ENCODE measurements around the gene AOX1. TPM values are rescaled to one million over a fixed set of nuclear protein-coding genes. Genes with fewer than 3 reads are reported as not detected.
"Not testable (repeated sequence)": the region's sequence is repeated elsewhere in the genome, so short reads cannot be mapped to it uniquely, and the experiment has no call there.

Gene AOX1
- total RNA-seq, 4 donors from 2014 or later, result 87.3 to 221 (median 135) TPM

- Histone ChIP-seq H3K4me1 (peaks cover 0 to 53% (median 0%) of the 10 kb centered on the region in 4 donors), H3K27ac (peak overlapping the region in 2 of 4 donors; percentile 56 to 63), H3K36me3 (no peaks in the 10 kb centered on the region), H3K27me3 (no peaks in the 10 kb centered on the region), H3K4me3 (no peak overlapping the region), H3K9me3 (no peaks in the 10 kb centered on the region)
- DNase-seq (ENCODE audit: low spot score in 2 of 2), result no peak
- WGBS, 2 donors, result 81 to 82% methylated on average over 2 of the region's 2 CpGs
- TF ChIP-seq POLR2A (IDR thresholded peaks at IDR 0.05), result no peak
These were observed 91.4 kb downstream of the AOX1 start for GRCh38 chr2:200677171-200677570.

GRCh38 chr2:200677721-200678532, 92.1 kb downstream of the AOX1 start:
- TF ChIP-seq POLR2A (IDR thresholded peaks at IDR 0.05) (no peak), EP300 (IDR thresholded peaks at IDR 0.05) (peak in 1 of 2 donors; percentile 38), CTCF (IDR thresholded peaks at IDR 0.05) (peak in 1 of 5 experiments; percentile 8)
- 44 to 50% methylated on average over 11 of the region's 11 CpGs for WGBS, 2 donors
- peak in 1 of 2 donors; percentile 26 for DNase-seq (ENCODE audit: low spot score in 2 of 2)

GRCh38 chr2:200679127-200679526, 93.3 kb downstream of the AOX1 start:
- no peaks in the 10 kb centered on the region for H3K9me3 ChIP-seq
- 86 to 91% methylated on average over 5 of the region's 5 CpGs for WGBS, 2 donors
- no peak for DNase-seq (ENCODE audit: low spot score in 2 of 2)
- H3K27me3 ChIP-seq, result no peaks in the 10 kb centered on the region
- H3K4me1 ChIP-seq, result peaks cover 0 to 56% (median 0%) of the 10 kb centered on the region in 4 donors
- TF ChIP-seq CTCF (IDR thresholded peaks at IDR 0.05) (no peak), EP300 (IDR thresholded peaks at IDR 0.05) (no peak), POLR2A (IDR thresholded peaks at IDR 0.05) (no peak)
- H3K27ac ChIP-seq, result peak overlapping the region in 2 of 4 donors; percentile 46 to 55
- no peak overlapping the region for H3K4me3 ChIP-seq
- no peaks in the 10 kb centered on the region for H3K36me3 ChIP-seq

More at GRCh38 chr2:200677721-200678532, 92.1 kb downstream of the AOX1 start:
- no peaks in the 10 kb centered on the region for H3K9me3 ChIP-seq
- H3K27ac ChIP-seq, result peak overlapping the region in 2 of 4 donors; percentile 56 to 63
- peaks cover 0 to 56% (median 0%) of the 10 kb centered on the region in 4 donors for H3K4me1 ChIP-seq
- H3K27me3 ChIP-seq, result no peaks in the 10 kb centered on the region
- no peaks in the 10 kb centered on the region for H3K36me3 ChIP-seq
- no peak overlapping the region for H3K4me3 ChIP-seq

GRCh38 chr2:200679535-200679934, 93.7 kb downstream of the AOX1 start:
- H3K4me3 ChIP-seq, result no peak overlapping the region
- H3K27ac ChIP-seq, result peak overlapping the region in 2 of 4 donors; percentile 46 to 55
- H3K9me3 ChIP-seq, result no peaks in the 10 kb centered on the region
- DNase-seq (ENCODE audit: low spot score in 2 of 2), result no peak
- H3K27me3 ChIP-seq, result no peaks in the 10 kb centered on the region
- no peak for TF ChIP-seq EP300 (IDR thresholded peaks at IDR 0.05)
- no peak for TF ChIP-seq CTCF (IDR thresholded peaks at IDR 0.05)
- no peak for TF ChIP-seq POLR2A (IDR thresholded peaks at IDR 0.05)
- H3K36me3 ChIP-seq, result no peaks in the 10 kb centered on the region
- H3K4me1 ChIP-seq, result peaks cover 0 to 56% (median 0%) of the 10 kb centered on the region in 4 donors
- 88 to 90% methylated on average over 5 of the region's 5 CpGs for WGBS, 2 donors

GRCh38 chr2:200681697-200682096, 95.9 kb downstream of the AOX1 start:
- Histone ChIP-seq H3K36me3 (no peaks in the 10 kb centered on the region), H3K9me3 (no peaks in the 10 kb centered on the region), H3K4me1 (peaks cover 0 to 47% (median 0%) of the 10 kb centered on the region in 4 donors), H3K27me3 (no peaks in the 10 kb centered on the region), H3K27ac (peak overlapping the region in 1 of 4 donors; percentile 43), H3K4me3 (no peak overlapping the region)
- no peak for DNase-seq (ENCODE audit: low spot score in 2 of 2)
- TF ChIP-seq CTCF (IDR thresholded peaks at IDR 0.05), result no peak
- 34% methylated on average over 2 of the region's 2 CpGs for WGBS, 2 donors

- 71 to 81% methylated on average over 3 of the region's 5 CpGs for WGBS, 2 donors
- not testable (repeated sequence) for H3K36me3 ChIP-seq; H3K9me3 ChIP-seq; DNase-seq (ENCODE audit: low spot score in 2 of 2); H3K27me3 ChIP-seq; H3K4me3 ChIP-seq
- Histone ChIP-seq H3K4me1 (peaks cover 0 to 40% (median 0%) of the 10 kb centered on the region in 4 donors), H3K27ac (peak overlapping the region in 2 of 4 donors; percentile 27 to 55)
These were observed 96.6 kb downstream of the AOX1 start for GRCh38 chr2:200682407-200682806.
